ENCODE data around the gene ZNF385B. TPM values are rescaled to one million over a fixed set of nuclear protein-coding genes. Genes with fewer than 3 reads are reported as not detected.

ZNF385B gene
- total and polyA plus RNA-seq, 2 donors (not counting 1 experiment from before 2014, with no cell fraction given), result not detected

- H2AFZ ChIP-seq (ENCODE audit: insufficient read depth, low read depth, low read length, poor library complexity, severe bottlenecking), result no peak overlapping the region
- no peak overlapping the region for H3K27ac ChIP-seq (ENCODE audit: low read length in 2 of 2)
- ChIA-PET POLR2A (no interaction called here), CTCF (no interaction called here)
- H3K9me3 ChIP-seq (ENCODE audit: control extremely low read depth in 1 of 3, control insufficient read depth in 2 of 3, insufficient read depth in 1 of 3, low read length in 2 of 3), result no peaks in the 10 kb centered on the region
- no peaks in the 10 kb centered on the region for H3K9me3 Mint-ChIP-seq (ENCODE audit: insufficient read depth)
- no peaks in the 10 kb centered on the region for H3K27me3 ChIP-seq (replicated peaks in 1 of 4; ENCODE audit: control extremely low read depth in 1 of 4, control insufficient read depth in 3 of 4, insufficient read depth in 4 of 4, low read length in 3 of 4)
- no peak overlapping the region for H3K27ac Mint-ChIP-seq
- intact Hi-C loops (cut with micrococcal nuclease), result no loop called here
- no peaks in the 10 kb centered on the region for H3K4me1 Mint-ChIP-seq
- H3K4me3 Mint-ChIP-seq, result no peak overlapping the region
- DNase-seq (no peak), ATAC-seq (ENCODE audit: low read depth) (no peak)
- no peak overlapping the region for H3K4me2 ChIP-seq (replicated peaks; ENCODE audit: low read depth, low read length, poor library complexity, severe bottlenecking)
- no CpG with 5 or more reads among the region's 3 CpGs for WGBS (ENCODE audit: insufficient coverage)
- no peaks in the 10 kb centered on the region for H3K4me1 ChIP-seq (ENCODE audit: control insufficient read depth in 2 of 2, insufficient read depth in 2 of 2, low read length in 2 of 2)
- H3K79me2 ChIP-seq (ENCODE audit: control insufficient read depth, insufficient read depth, low read length), result no peaks in the 10 kb centered on the region
- H3K9ac ChIP-seq (ENCODE audit: low read length), result no peak overlapping the region
- no peaks in the 10 kb centered on the region for H4K20me1 ChIP-seq (ENCODE audit: control insufficient read depth, insufficient read depth, low read length, poor library complexity, severe bottlenecking)
- H3K27me3 Mint-ChIP-seq, result peaks cover 16% of the 10 kb centered on the region
- no peak overlapping the region for H3K4me3 ChIP-seq (ENCODE audit: control extremely low read depth in 1 of 5, extremely low read depth in 1 of 5, insufficient read depth in 1 of 5, low read depth in 2 of 5, low read length in 4 of 5)
- TF ChIP-seq CTCF (IDR thresholded peaks at IDR 0.05) (no peak), EZH2 (IDR thresholded peaks at IDR 0.05; ENCODE audit: borderline replicate concordance, insufficient read depth, low read depth, low read length, poor library complexity, severe bottlenecking) (no peak)
- H3K36me3 ChIP-seq (replicated peaks in 1 of 2; ENCODE audit: control extremely low read depth in 1 of 2, control insufficient read depth in 1 of 2, extremely low read depth in 1 of 2, insufficient read depth in 2 of 2, low read length in 1 of 2), result no peaks in the 10 kb centered on the region
These were observed 381.5 kb downstream of the ZNF385B start for GRCh38 chr2:179479947-179480346.

GRCh38 chr2:179478771-179479170, 382.6 kb downstream of the ZNF385B start:
- TF ChIP-seq EZH2 (IDR thresholded peaks at IDR 0.05; ENCODE audit: borderline replicate concordance, insufficient read depth, low read depth, low read length, poor library complexity, severe bottlenecking) (no peak), CTCF (IDR thresholded peaks at IDR 0.05) (no peak)
- Histone ChIP-seq H3K79me2 (ENCODE audit: control insufficient read depth, insufficient read depth, low read length) (no peaks in the 10 kb centered on the region), H3K4me3 (ENCODE audit: control extremely low read depth in 1 of 5, extremely low read depth in 1 of 5, insufficient read depth in 1 of 5, low read depth in 2 of 5, low read length in 4 of 5) (no peak overlapping the region), H3K27ac (ENCODE audit: low read length in 2 of 2) (no peak overlapping the region), H3K9me3 (ENCODE audit: control extremely low read depth in 1 of 3, control insufficient read depth in 2 of 3, insufficient read depth in 1 of 3, low read length in 2 of 3) (no peaks in the 10 kb centered on the region), H3K4me1 (ENCODE audit: control insufficient read depth in 2 of 2, insufficient read depth in 2 of 2, low read length in 2 of 2) (no peaks in the 10 kb centered on the region), H3K9ac (ENCODE audit: low read length) (no peak overlapping the region), H4K20me1 (ENCODE audit: control insufficient read depth, insufficient read depth, low read length, poor library complexity, severe bottlenecking) (no peaks in the 10 kb centered on the region), H3K4me2 (replicated peaks; ENCODE audit: low read depth, low read length, poor library complexity, severe bottlenecking) (no peak overlapping the region), H3K27me3 (replicated peaks in 1 of 4; ENCODE audit: control extremely low read depth in 1 of 4, control insufficient read depth in 3 of 4, insufficient read depth in 4 of 4, low read length in 3 of 4) (no peaks in the 10 kb centered on the region), H2AFZ (ENCODE audit: insufficient read depth, low read depth, low read length, poor library complexity, severe bottlenecking) (no peak overlapping the region), H3K36me3 (replicated peaks in 1 of 2; ENCODE audit: control extremely low read depth in 1 of 2, control insufficient read depth in 1 of 2, extremely low read depth in 1 of 2, insufficient read depth in 2 of 2, low read length in 1 of 2) (no peaks in the 10 kb centered on the region)
- DNase-seq (no peak), ATAC-seq (ENCODE audit: low read depth) (no peak)
- H3K27ac Mint-ChIP-seq, result no peak overlapping the region
- no peaks in the 10 kb centered on the region for H3K4me1 Mint-ChIP-seq
- ChIA-PET POLR2A (no interaction called here), CTCF (interaction anchor here (1.6 kb wide), 1 partner anchor 12 kb away, joined by 6 read pairs; no protein-coding TSS in a partner anchor)
- H3K9me3 Mint-ChIP-seq (ENCODE audit: insufficient read depth), result no peaks in the 10 kb centered on the region
- peaks cover 17% of the 10 kb centered on the region for H3K27me3 Mint-ChIP-seq
- intact Hi-C loops (cut with micrococcal nuclease), result no loop called here
- no peak overlapping the region for H3K4me3 Mint-ChIP-seq

All from B cell (primary cell).